Keratinocyte (primary cell): Measurements from ENCODE around the gene ZNF524. TPM values are rescaled to one million over a fixed set of nuclear protein-coding genes. Genes with fewer than 3 reads are reported as not detected.

Source experiments
- DNase-seq: peaks from one replicate; pipeline ENCODE4 v3.0.0-alpha.2; 2011; ENCODE audit warnings: low read depth, missing footprints, low spot score
- FAIRE-seq: peaks from 2 replicates; lab custom pipeline; 2011; peaks lifted over from hg19 to GRCh38; lab: Jason Lieb, UNC
- H2AFZ ChIP-seq: 2 replicates; pipeline ENCODE4 v1.6.0; 2012; ENCODE audit warnings: low read length, control low read depth, inconsistent platforms; ENCODE audit not compliant: control insufficient read depth
- H3K27ac ChIP-seq: 2 replicates; pipeline ENCODE4 v1.5.1; 2011; ENCODE audit warnings: low read length; ENCODE audit not compliant: control insufficient read depth, insufficient read depth
- H3K27me3 ChIP-seq: 3 replicates; pipeline ENCODE4 v1.6.0; 2011; ENCODE audit warnings: low read length; ENCODE audit not compliant: control insufficient read depth, insufficient read depth; ENCODE audit errors: extremely low read depth
- H3K36me3 ChIP-seq, 2 experiments: 2 replicates in 1 of 2; 3 replicates in 1 of 2; pipeline ENCODE4 v1.5.1; 2011; ENCODE audit warnings: low read length in 2 of 2, mild to moderate bottlenecking in 1 of 2; ENCODE audit not compliant: control insufficient read depth in 2 of 2, insufficient read depth in 2 of 2; ENCODE audit errors: extremely low read depth in 1 of 2
- H3K4me1 ChIP-seq: 3 replicates; pipeline ENCODE4 v1.5.1; 2011; ENCODE audit warnings: low read length; ENCODE audit not compliant: control insufficient read depth, insufficient read depth; ENCODE audit errors: extremely low read depth
- H3K4me2 ChIP-seq: 3 replicates; pipeline ENCODE4 v1.6.0; 2011; ENCODE audit warnings: low read depth, low read length; ENCODE audit not compliant: control insufficient read depth, insufficient read depth; ENCODE audit errors: extremely low read depth
- H3K4me3 ChIP-seq, 3 experiments: fragments of 200-600 bp in 1 of 3; sonication (generic) in 1 of 3; 2 replicates in 2 of 3; 3 replicates in 1 of 3; pipeline ENCODE4 v1.5.1; 2011 to 2016; ENCODE audit warnings: low read length in 3 of 3, mild to moderate bottlenecking in 3 of 3, control low read depth in 2 of 3, inconsistent platforms in 1 of 3, low read depth in 1 of 3, mixed read lengths in 1 of 3, mixed run types in 1 of 3, moderate library complexity in 1 of 3; ENCODE audit not compliant: control insufficient read depth in 2 of 3, insufficient read depth in 2 of 3; ENCODE audit errors: extremely low read depth in 1 of 3
- H3K79me2 ChIP-seq: 2 replicates; pipeline ENCODE4 v1.6.0; 2012; ENCODE audit warnings: low read length; ENCODE audit not compliant: control insufficient read depth, insufficient read depth
- H3K9ac ChIP-seq: 3 replicates; pipeline ENCODE4 v1.6.0; 2011; ENCODE audit warnings: low read length; ENCODE audit not compliant: control insufficient read depth, insufficient read depth; ENCODE audit errors: extremely low read depth
- H3K9me1 ChIP-seq: 3 replicates; pipeline ENCODE4 v1.6.0; 2011; ENCODE audit warnings: low read length; ENCODE audit not compliant: control insufficient read depth, insufficient read depth; ENCODE audit errors: extremely low read depth
- H3K9me3 ChIP-seq: 2 replicates; pipeline ENCODE4 v1.5.1; 2012; ENCODE audit warnings: low read depth, low read length; ENCODE audit not compliant: control insufficient read depth
- H4K20me1 ChIP-seq: 3 replicates; pipeline ENCODE4 v1.6.0; 2011; ENCODE audit warnings: low read length; ENCODE audit not compliant: control insufficient read depth, insufficient read depth; ENCODE audit errors: extremely low read depth
- CTCF ChIP-seq, 3 experiments: IDR thresholded peaks in 1 of 3; conservative IDR thresholded peaks in 1 of 3; optimal IDR thresholded peaks in 1 of 3; 2 replicates in 2 of 3; 3 replicates in 1 of 3; pipeline versions ENCODE3 to v1.5.1; 2011; ENCODE audit warnings: low read length in 3 of 3, mild to moderate bottlenecking in 3 of 3, moderate library complexity in 2 of 3, control low read depth in 1 of 3, inconsistent platforms in 1 of 3; ENCODE audit not compliant: insufficient read depth in 2 of 3; ENCODE audit errors: extremely low read depth in 1 of 3
- EZH2 ChIP-seq: IDR thresholded peaks from one replicate; pipeline ENCODE4 v1.6.1; 2012; ENCODE audit warnings: inconsistent platforms, mild to moderate bottlenecking, low read length, moderate library complexity
- dilution Hi-C: fragments of 300-500 bp; cut with MboI; formaldehyde crosslinking; loops from one replicate; pipeline ENCODE4 v1.7.0; 2020; ENCODE audit warnings: low sequenced_read_pairs; ENCODE audit not compliant: extremely low pct_ligation_motif_present
- polyA plus RNA-seq, 5 experiments: library from polyadenylated mRNA; depleted of rRNA in 3 of 5; stranded (reverse) in 3 of 5; stranded (forward) in 1 of 5; unstranded in 1 of 5; fragments of >200 nt; gene quantifications; 1 replicate in 1 of 5; 2 replicates in 3 of 5; 3 replicates in 1 of 5; pipeline versions ENCODE4 v1.2.1 to v1.2.3, GENCODE V29; 2011 to 2012; ENCODE audit warnings: missing spikeins in 2 of 5, low read depth in 1 of 5, low replicate concordance in 1 of 5

ZNF524 gene
- polyA plus RNA-seq, 1 donor (not counting 4 experiments of a cell fraction or from before 2014, with no cell fraction given), result 2.6 TPM

- DNase-seq (peak; percentile 98), FAIRE-seq (peak; percentile 64)
- H3K9me3 ChIP-seq, result no peaks in the 10 kb centered on the region
- H3K9me1 ChIP-seq, result peaks cover 2% of the 10 kb centered on the region
- H3K4me3 ChIP-seq, result no peak overlapping the region
- H3K4me2 ChIP-seq, result no peak overlapping the region
- TF ChIP-seq EZH2 (no peak), CTCF (optimal IDR thresholded peaks at IDR 0.05 in 1 of 3, IDR thresholded peaks at IDR 0.05 in 1 of 3, conservative IDR thresholded peaks at IDR 0.05 in 1 of 3; ENCODE audit: extremely low read depth in 1 of 3, insufficient read depth in 2 of 3, low read length in 3 of 3) (peak; percentile 59 to 89 (median 80))
- dilution Hi-C loops, result no loop called here
- H3K27me3 ChIP-seq, result no peaks in the 10 kb centered on the region
- H4K20me1 ChIP-seq, result no peaks in the 10 kb centered on the region
- no peak overlapping the region for H3K27ac ChIP-seq
- peak overlapping the region; percentile 56 for H2AFZ ChIP-seq
- no peaks in the 10 kb centered on the region for H3K36me3 ChIP-seq
- no peak overlapping the region for H3K9ac ChIP-seq
- H3K4me1 ChIP-seq, result peaks cover 14% of the 10 kb centered on the region
- peaks cover 25% of the 10 kb centered on the region for H3K79me2 ChIP-seq
Measured at GRCh38 chr19:55632463-55632834, 32.4 kb downstream of the ZNF524 start.

GRCh38 chr19:55633861-55634260 is 33.8 kb downstream of the ZNF524 start:
- Histone ChIP-seq H3K27ac (no peak overlapping the region), H2AFZ (peak overlapping the region; percentile 49), H3K4me1 (peaks cover 14% of the 10 kb centered on the region), H3K9ac (no peak overlapping the region), H4K20me1 (no peaks in the 10 kb centered on the region), H3K36me3 (peaks cover 0 to 2% of the 10 kb centered on the region in 2 experiments), H3K4me3 (no peak overlapping the region), H3K9me3 (no peaks in the 10 kb centered on the region), H3K79me2 (peaks cover 34% of the 10 kb centered on the region), H3K27me3 (no peaks in the 10 kb centered on the region), H3K4me2 (no peak overlapping the region), H3K9me1 (peaks cover 2% of the 10 kb centered on the region)
- dilution Hi-C loops, result no loop called here
- TF ChIP-seq EZH2, result no peak
- TF ChIP-seq CTCF (optimal IDR thresholded peaks at IDR 0.05 in 1 of 3, IDR thresholded peaks at IDR 0.05 in 1 of 3, conservative IDR thresholded peaks at IDR 0.05 in 1 of 3; ENCODE audit: extremely low read depth in 1 of 3, insufficient read depth in 2 of 3, low read length in 3 of 3), result no peak
- no peak for DNase-seq
- no peak for FAIRE-seq
